NCI-H1930 (cell line): ENCODE measurements around the gene TMEM39B.
"Not testable (repeated sequence)": the region's sequence is repeated elsewhere in the genome, so short reads cannot be mapped to it uniquely, and the experiment has no call there.

Experiments used
- DNase-seq, 2 experiments: peaks; one replicate each; lab custom pipeline; 2025; lab: John Stamatoyannopoulos, UW

The TMEM39B gene

DNA sequence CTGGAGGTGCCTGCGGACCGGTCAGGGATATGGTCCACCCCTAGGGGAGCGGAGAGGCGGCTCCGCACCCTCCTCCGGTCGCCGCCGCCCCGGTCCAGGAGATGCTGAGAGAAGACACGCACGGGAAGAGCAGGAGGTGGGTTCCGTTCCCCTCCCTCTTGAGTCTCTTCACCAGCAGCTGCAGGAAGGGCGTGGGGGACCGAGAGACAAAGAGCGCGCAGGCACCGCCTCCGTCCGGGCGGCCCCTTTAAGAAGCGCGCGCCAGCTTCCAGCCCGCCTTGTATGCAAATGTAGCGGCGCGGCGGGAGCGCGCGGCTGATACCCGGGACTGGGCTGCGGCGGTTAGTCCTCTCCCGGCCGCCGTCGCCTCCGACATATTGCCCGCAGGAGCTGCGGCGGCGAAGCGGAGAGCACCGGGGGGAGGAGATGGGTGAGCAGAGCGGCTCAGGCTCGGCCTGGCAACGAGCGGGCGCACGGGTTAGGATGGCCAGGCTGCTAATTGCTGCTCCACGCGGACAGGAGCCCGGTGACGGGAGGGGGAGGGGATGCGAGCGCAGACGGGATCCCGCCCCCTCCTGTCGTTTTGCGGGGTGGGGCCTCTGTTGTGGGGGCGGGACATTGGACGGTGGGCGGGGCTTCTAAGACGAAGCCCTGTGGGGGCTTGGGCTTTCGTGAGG is at the start of gene TMEM39B:
TSS of gene TMEM39B (plus strand) at position 318 of the 677 bp plus-strand sequence. CDS start at position 427, 109 bp downstream.
- peak; percentile 91 to 94 for DNase-seq

DNA sequence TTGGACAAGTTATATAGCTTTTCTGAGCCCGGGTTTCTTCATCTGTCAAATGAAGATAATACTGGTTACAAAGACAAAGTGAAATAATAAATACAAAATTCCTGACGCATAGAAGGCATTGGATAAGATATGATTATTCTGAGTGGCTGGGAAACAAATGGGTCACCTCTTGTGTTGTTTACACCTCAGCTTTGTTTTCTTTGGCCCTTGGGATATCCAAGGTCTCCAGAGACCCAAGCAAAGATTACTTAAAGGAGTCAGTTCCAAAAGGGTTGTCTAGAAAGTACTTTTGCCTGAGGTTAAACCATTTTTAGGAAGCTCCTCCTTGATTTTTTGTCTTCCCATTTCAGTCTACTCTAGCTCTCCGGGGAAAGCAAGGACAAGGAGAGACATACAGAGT is 49.4 kb upstream of the TMEM39B start:
- no peak for DNase-seq

DNA sequence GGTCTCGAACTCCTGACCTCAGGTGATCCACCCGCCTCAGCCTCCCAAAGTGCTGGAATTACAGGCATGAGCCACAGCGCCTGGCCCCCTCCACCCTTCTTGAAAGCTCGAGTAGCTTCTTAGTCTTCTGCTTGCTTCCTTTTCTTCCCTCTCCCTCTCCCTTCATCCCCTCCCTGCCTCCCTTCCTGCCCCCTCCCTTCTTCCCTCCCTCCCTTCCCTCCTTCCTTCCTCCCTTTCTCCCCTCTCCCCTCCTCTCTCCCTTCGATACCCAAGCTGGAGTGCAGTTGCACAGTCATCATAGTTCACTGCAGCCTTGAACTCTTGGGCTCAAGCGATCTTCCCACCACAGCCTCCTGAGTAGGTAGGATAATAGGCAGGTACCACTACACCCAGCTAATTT is 47.2 kb upstream of the TMEM39B start:
- DNase-seq = no peak

DNA sequence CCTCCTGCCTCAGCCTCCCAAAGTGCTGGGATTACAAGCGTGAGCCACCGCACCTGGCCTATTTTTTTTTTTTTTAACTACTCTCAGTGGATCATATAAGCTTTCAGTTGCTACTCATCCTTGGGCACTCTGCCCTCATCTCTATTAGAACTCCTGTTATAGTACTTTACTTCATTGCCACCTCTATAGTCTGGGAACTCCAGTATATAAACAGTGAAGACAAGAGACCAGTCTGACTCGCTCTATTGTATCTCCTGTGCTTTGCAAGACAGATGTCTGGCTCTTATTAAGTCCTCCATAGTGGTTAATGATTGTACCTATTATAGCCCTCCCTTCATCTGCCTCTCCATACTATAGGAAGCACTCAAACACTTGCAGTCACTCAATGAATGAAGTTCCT is 44.0 kb upstream of the TMEM39B start:
- no peak for DNase-seq

DNA sequence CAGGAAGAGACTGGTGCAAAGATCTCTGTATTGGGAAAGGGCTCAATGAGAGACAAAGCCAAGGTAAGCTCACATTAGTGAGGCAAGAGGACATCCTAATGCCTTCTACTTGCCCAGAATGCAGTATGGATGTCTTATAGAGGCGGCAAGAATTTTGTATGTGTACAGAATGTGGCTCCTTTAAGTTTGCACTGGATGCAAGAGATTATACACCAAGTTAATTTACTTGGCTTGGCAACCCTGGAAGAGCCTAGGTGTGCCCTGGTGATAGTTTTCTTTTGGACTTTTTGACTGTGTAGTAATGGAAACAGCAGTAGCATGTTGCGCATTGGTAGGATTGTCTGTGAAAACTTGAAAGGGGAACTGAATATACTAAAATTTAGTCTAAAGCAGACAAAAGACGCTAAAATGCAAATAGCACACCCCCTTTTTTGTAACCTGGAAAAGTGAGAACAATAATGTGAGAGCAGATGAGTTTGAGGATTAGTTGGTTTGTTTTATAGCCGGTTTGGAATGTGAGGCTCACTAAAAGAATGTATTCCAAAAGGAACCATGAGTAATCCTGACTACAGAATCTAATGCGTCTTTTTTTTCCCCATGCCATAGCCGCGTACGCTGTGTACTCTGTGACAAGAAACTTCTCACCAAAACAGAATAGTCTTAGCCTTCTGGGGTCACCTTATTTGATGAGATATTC is 41.0 kb upstream of the TMEM39B start:
- no peak for DNase-seq

DNA sequence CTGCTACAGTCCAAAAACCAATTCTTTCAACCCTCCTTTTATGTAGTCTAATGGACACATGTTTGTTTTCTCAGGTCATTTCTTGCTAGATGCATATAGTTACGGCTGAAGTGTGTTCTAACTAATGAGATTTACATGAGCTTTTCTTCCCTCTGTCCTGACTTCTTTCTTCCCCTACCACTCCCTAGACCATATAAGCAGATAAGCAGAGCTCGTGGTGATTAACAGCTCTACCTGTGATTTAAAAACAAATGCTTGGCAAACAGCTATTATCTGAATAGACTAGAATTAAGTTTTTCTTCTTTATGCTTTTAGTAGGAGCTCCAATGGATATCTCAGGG is 40.5 kb upstream of the TMEM39B start:
- DNase-seq = no peak

DNA sequence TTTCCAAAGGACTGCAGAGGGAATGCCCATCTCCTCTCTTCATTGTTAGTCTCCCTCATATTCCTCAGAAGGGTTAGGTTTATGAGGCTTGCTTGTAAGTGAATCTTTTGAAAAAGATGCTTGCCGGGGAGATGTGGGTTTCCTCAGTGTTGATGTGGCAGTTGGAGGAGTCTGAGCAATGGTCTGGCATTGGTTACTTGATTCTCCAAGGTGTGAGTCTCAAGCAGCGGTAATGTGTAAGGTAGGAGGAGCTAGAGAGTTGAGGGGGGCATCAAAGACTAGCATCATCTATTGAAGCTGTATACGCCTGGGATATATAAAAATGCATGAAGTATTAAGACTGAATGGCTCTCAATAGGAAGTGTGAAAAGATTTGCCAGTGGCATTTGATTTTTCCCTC is 37.6 kb upstream of the TMEM39B start:
- DNase-seq = no peak

DNA sequence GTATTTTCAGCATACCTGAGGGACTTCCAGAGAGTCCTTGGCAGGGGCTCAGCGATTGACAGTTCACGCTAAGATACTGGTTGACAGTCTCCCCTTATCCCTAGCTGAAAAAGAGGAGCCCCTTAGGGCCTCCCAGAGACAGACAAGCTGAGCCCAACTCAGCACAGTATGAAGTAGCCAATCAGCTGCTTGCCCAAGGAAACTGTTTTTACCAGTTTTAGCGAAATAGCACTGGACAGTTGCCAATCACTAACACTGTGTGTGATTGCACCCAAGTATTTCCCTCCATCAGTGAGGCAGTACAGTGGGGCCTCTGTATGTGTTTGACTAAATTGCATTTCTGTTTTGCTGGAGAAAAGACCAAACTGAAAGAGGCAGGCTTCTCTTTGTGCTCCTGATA is 32.0 kb upstream of the TMEM39B start:
- DNase-seq = no peak

DNA sequence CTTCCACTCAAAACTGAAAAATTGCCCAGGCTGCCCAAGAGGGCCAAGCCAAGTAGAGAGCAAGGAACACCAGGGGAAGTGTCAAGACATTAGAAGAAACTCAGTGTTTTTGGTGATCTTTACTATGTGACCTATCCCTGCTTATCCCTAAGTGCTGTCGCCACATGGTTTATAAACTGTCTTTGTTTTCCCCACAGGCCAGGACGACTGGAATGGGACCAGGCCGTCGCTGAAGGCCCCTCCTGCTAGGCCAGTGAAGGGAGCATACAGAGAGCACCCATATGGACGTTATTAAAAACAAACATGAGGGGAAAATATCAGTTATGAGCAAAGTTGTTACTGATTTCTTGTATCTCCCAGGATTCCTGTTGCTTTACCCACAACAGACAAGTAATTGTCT is 30.4 kb upstream of the TMEM39B start:
- DNase-seq = no peak

DNA sequence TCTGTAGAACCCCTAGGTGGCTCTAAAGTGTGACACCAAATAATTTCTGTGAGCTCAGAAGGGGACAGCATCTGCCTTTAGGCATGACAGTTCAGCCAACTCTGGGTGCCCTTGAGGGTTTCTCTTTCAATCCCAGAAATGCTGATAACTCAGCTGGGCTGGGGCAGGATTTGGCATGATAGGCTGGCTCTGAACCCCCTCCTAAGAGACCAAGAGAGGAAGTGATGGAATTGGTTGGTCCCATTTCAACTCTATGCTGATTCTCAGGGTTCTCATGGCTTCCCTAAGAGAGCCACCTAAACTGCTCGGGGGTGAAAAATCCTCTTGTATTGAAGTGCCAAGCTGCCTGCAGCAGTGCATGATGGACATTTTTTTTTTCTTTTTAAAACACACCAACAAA is 28.5 kb upstream of the TMEM39B start:
- DNase-seq = no peak

DNA sequence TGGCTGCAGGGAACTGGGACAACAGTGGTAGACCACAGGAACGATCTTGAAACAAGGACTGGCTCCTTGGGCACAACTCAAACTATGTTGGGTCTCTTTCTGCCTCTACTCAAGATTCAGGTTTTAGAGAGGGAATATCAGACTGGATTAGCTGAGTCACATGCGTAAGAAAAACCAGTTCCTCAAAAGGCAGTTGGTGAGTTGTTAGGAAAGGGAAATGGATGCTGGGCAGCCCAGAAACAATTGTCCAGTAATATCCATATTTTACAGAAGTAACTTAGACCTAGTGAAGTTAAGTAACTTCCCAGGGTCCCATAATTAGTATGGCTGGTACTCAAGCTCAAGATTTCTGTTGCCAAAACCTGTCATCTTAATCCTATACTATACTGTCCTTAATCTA is 27.0 kb upstream of the TMEM39B start:
- DNase-seq = no peak

DNA sequence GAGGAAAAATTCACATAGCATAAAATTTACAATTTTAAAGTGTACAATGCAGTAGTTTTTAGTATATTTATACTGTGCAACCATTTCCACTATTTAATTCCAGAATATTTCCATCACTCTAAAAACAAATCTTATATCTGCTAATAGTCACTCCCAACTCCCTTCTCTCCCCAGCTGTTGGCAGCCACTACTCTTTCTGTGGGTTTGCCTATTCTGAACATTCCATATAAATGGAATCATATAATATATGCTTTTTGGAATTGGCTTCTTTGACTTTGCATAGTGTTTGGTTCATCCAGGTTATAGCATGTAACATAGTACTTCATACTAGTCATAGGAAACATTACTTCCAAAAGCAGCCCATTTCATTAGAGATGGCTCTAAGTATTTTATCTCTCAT is 25.0 kb upstream of the TMEM39B start:
- no peak for DNase-seq

DNA sequence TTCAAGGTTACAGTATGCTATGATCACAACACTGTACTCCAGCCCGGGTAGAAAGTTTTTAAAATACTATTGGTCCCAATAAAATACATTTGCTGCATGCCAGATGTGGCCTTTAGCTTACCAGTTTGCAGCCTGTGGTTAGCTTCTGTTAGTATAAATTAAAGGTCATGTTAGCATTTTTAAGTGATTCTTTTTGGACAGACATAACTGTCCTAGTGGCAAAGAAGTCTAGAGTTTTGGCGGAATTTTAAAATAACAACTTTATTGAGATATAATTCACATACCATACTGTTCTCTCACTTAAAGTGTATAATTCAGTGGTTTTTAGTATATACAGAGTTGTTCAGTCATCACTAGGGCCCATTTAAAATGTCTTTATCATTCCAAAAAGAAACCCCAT is 24.3 kb upstream of the TMEM39B start:
- DNase-seq = no peak

DNA sequence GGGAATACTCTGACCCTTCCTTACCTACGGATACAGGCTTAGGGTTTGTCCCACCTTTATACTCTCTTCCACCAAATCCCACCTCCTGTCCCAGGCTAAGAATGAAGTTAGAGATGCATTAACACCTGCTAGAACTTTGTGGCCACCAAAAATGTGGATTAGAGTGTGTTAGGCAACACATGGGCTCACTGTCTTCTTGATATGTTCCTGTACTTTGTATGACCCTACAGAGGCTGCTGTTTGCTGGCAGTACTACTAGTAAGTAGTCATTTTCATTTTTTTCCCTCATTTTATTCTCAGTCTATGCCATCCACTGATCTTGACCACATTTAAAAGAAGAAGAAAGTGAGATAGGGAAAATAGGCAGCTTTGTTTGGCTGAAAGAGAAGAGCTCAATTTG is 21.0 kb upstream of the TMEM39B start:
- DNase-seq = no peak

DNA sequence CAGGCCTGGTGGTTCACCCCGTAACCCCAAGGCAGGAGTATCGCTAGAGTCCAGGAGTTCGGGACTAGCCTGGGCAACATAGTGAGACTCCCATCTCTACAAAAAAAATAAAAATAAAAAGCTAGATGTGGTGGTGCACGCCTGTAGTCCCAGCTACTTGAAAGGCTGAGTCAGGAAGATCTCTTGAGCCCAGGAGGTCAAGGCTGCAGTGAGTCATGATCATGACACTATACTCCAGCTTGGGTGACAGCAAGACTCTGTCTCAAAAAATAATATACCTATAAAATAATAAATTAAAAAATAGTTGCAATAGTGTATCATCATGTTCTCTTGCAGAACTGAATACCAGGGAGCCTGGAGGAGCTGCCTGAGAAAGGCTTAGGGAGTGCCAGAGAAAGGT is 19.9 kb upstream of the TMEM39B start:
- DNase-seq = no peak

DNA sequence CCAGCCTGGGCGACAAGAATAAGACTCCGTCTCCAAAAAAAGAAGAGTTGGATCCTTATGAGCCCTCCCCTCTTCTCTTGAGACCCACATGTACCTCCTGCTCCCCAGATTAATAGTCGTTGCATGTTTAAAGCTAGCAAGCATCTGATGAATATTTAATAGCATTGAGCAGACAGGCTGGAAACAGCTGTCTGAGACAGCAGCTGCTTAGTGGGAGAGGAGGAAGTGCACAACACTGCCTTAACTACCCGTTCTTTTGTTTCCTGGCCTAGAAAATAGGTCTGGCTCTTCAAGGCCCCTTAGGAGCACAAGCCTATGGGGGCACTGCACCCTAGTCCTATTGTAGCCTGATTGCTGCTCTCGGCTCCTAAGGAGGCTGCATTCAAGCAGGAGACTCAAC is 17.3 kb upstream of the TMEM39B start:
- DNase-seq = no peak

DNA sequence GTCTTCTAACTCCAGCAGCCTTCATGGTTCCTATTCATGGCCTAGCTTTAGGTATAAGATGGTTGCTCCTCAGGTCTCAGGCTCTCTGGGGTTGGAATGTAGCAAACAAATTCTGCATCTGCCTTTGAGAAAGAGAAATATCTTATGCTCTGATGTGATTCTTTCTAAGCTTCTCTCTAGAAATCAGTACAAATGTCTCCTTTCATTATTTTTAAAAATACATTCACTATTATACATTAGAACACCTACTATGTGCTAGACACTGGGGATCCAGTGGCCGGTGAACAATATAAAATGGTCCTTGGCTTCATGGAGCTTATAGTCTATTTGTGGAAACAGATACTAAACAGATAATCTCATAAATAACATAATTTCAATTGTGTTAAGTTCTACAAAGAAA is 16.1 kb upstream of the TMEM39B start:
- no peak for DNase-seq

DNA sequence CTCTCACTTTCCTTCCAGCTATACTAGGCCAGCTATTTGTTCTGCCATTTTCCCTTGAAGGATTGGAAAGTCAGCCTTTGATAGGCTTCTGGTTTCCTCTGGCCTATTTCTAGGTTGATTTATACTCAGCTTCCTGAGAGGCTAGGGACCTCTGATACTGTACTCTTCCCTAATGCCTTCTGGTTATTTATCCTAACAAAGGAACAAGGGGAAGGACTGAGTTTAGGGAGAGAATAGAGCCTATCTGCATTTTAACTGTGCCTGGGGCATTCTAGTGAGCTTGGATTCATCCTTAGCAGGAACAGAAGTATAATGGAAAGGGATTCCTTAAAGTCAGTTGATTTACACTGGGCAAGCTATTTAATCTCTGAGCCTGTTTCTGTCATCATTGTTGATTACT is 11.8 kb upstream of the TMEM39B start:
- DNase-seq = no peak

DNA sequence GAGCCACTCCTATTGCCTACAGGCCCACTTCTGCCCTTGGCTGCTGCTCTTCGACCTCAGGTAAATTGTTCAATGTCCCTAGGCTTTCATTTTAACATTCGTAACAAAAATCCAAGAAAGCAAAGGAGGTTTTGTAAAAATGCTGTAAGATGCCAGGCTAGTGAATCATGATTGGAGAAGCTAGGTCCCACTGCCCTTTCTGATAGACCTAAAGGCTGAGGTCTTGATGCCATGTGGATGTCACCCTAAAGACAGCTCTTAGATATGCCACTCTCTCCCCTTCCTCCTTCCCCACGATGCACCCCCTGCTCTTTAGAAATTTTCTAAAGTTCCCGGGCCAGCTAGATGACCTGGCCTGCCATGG is 9.9 kb upstream of the TMEM39B start:
- DNase-seq = no peak

DNA sequence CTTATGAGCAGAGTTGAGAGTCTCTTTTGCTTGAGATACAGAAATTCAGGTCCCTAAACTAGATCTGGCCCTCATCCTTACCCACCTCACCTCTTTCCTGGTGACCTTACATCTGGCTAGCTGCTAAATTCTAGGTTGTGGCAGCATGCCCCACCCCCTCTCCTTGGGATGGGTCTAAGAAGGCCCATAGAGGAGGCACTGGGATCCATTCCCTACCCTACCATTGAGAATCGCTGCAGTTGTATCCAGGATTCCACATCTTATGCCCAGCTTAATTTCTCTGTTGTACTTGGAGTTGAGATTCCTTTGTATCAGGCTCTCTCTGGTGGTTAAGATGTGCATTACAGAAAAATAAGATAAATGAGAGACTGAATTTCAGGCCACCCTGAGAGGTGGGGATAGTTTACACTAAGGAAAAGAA is 9.5 kb upstream of the TMEM39B start:
- no peak for DNase-seq

DNA sequence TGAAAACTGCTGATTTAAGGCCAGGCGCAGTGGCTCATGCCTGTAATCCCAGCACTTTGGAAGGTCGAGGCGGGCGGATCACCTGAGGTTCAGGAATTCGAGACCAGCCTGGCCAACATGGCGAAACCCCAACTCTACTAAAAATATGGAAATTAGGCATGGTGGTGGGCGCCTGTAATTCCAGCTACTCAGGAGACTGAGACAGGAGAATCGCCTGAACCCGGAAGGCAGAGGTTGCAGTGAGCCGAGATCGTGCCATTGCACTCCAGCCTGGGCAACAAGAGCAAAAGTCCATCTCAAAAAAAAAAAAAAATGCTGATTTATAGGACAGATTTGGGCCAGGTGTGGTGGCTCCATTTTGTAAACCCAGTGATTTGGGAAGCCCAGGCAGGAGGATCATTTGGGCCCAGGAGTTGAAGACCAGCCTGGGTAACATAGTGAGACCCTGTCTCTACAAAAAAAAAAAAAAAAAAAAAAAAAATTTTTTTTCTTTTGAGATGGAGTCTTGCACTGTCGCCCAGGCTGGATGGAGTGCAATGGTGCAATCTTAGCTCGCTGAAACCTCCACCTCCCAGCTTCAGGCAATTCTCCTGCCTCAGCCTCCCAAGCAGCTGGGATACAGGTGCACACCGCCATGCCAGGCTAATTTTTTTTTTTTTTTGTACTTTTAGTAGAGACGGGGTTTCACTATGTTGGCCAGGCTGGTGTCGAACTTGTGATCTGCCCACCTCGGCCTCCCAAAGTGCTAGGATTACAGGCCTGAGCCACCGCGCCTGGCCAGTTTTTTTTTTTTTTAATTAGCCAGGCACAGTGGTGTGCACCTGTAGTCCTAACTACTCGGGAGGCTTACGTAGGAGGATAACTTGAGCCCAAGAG is 6.9 kb upstream of the TMEM39B start:
- not testable (repeated sequence) for DNase-seq

DNA sequence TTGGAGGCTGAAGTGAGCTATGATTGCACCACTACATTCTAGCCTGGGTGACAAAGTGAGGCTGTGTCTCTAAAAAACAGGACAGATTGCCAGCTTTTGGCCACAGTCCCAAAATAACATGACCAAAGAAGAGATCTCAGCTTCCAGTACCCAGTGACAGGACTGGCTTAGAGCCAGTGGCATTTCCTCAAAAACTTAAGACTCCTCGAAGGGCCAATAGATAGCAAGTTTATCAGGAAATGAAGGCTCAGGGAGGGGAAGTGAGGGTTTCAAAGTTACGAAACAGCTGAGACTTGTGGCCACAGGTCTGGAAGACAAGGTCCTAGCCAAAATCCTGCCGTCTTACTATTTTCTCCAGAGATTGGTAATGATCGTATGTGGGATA is 6.3 kb upstream of the TMEM39B start:
- no peak for DNase-seq

DNA sequence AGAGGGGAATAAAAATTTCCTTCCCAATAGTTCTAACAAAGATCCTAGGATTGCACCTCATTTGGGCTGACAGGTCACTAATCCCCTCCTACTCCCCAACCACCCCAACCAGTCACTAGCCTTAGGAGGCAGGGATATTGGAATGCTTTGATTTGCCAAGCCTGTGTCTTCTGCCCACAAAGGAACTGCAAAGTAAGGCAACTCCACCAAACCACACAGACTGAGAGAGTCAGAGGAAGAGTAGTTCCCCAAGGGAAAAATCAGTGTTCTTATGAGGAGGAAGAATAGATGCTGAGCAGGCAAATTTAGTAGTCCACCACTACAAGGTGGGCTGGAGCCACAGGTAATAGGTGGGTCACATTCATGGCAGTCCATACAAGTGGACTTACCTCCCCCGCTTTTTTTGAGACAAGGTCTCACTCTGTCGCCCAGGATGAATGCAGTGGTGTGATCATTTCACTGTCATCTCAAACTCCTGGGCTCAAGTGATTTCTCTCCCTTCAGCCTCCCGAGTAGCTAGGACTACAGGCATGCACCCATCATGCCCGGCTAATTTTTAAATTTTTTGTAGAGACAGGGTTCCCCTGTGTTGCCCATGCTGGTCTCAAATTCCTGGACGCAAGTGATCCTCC is 3.7 kb upstream of the TMEM39B start:
- no peak for DNase-seq
